Liver (tissue), 9 donors: ENCODE measurements around the gene TLR1. TPM values are rescaled to one million over a fixed set of nuclear protein-coding genes. Genes with fewer than 3 reads are reported as not detected.

Source experiments
- DNase-seq: peaks from one replicate; pipeline ENCODE4 v3.0.0-alpha.2; 2017; ENCODE audit warnings: low spot score
- H3K27ac ChIP-seq, 2 donors: one replicate each; pipeline ENCODE4 v1.7.0; 2013; ENCODE audit warnings: inconsistent platforms in 2 of 2, low read length in 2 of 2, control low read depth in 1 of 2, low read depth in 1 of 2, mild to moderate bottlenecking in 1 of 2
- H3K27me3 ChIP-seq, 4 donors: one replicate each; pipeline versions ENCODE4 v1.6.1 to v1.7.0; 2013; ENCODE audit warnings: low read length in 3 of 4, inconsistent platforms in 1 of 4, mild to moderate bottlenecking in 1 of 4, moderate library complexity in 1 of 4; ENCODE audit not compliant: control insufficient read depth in 4 of 4, insufficient read depth in 4 of 4
- H3K36me3 ChIP-seq, 4 donors: one replicate each; pipeline versions ENCODE4 v1.6.1 to v1.7.0; 2013; ENCODE audit warnings: low read length in 3 of 4, mild to moderate bottlenecking in 3 of 4, low read depth in 1 of 4, moderate library complexity in 1 of 4; ENCODE audit not compliant: control insufficient read depth in 4 of 4, insufficient read depth in 3 of 4
- H3K4me1 ChIP-seq, 4 donors: one replicate each; pipeline versions ENCODE4 v1.6.1 to v1.7.0; 2013; ENCODE audit warnings: low read length in 3 of 4, mild to moderate bottlenecking in 3 of 4, moderate library complexity in 1 of 4; ENCODE audit not compliant: control insufficient read depth in 4 of 4, insufficient read depth in 4 of 4
- H3K4me3 ChIP-seq, 3 donors: one replicate each; pipeline versions ENCODE4 v1.6.1 to v1.7.0; 2013; ENCODE audit warnings: low read length in 3 of 3, control low read depth in 1 of 3, low read depth in 1 of 3, mild to moderate bottlenecking in 1 of 3
- H3K9ac ChIP-seq, 2 donors: one replicate each; pipeline ENCODE4 v1.7.0; 2013; ENCODE audit warnings: low read length in 2 of 2, mild to moderate bottlenecking in 2 of 2, moderate library complexity in 2 of 2, control low read depth in 1 of 2, low read depth in 1 of 2
- H3K9me3 ChIP-seq, 4 donors: one replicate each; pipeline versions ENCODE4 v1.6.1 to v1.7.0; 2013; ENCODE audit warnings: low read length in 3 of 4; ENCODE audit not compliant: control insufficient read depth in 4 of 4
- ATF3 ChIP-seq: IDR thresholded peaks from 2 replicates; pipeline ENCODE4 v1.6.1; 2016; ENCODE audit warnings: antibody characterized with exemption
- CTCF ChIP-seq: fragments of 150-350 bp; IDR thresholded peaks from 2 replicates; pipeline ENCODE4 v1.5.1; 2017; ENCODE audit warnings: improper control_type of control experiment, low read depth, low read length; ENCODE audit not compliant: missing input control
- FOXA1 ChIP-seq: IDR thresholded peaks from 2 replicates; pipeline ENCODE4 v1.6.1; 2016; ENCODE audit warnings: antibody characterized with exemption
- FOXA2 ChIP-seq: IDR thresholded peaks from 2 replicates; pipeline ENCODE4 v1.6.1; 2016; ENCODE audit warnings: antibody characterized with exemption
- GABPA ChIP-seq, 2 donors: IDR thresholded peaks in 1 of 2; conservative IDR thresholded peaks in 1 of 2; 2 replicates each; pipeline ENCODE4 v1.6.1; 2016; ENCODE audit warnings: antibody characterized with exemption in 2 of 2, mild to moderate bottlenecking in 1 of 2, moderate library complexity in 1 of 2
- HNF4A ChIP-seq, 2 donors: conservative IDR thresholded peaks; 2 replicates each; pipeline ENCODE4 v1.6.1; 2016; ENCODE audit warnings: antibody characterized with exemption in 2 of 2, mild to moderate bottlenecking in 2 of 2
- HNF4G ChIP-seq: IDR thresholded peaks from 2 replicates; pipeline ENCODE4 v1.6.1; 2016; ENCODE audit warnings: antibody characterized with exemption
- JUND ChIP-seq, 2 donors: IDR thresholded peaks; 2 replicates each; pipeline ENCODE4 v1.6.1; 2016; ENCODE audit warnings: antibody characterized with exemption in 2 of 2
- MAX ChIP-seq: IDR thresholded peaks from 2 replicates; pipeline ENCODE4 v1.6.1; 2016; ENCODE audit warnings: antibody characterized with exemption
- NR2F2 ChIP-seq: IDR thresholded peaks from 2 replicates; pipeline ENCODE4 v1.6.1; 2016; ENCODE audit warnings: antibody characterized with exemption
- RAD21 ChIP-seq, 2 donors: IDR thresholded peaks; 2 replicates each; pipeline ENCODE4 v1.6.1; 2016; ENCODE audit warnings: antibody characterized with exemption in 2 of 2, mild to moderate bottlenecking in 2 of 2
- REST ChIP-seq: IDR thresholded peaks from 2 replicates; pipeline ENCODE4 v1.6.1; 2016; ENCODE audit warnings: antibody characterized with exemption, mild to moderate bottlenecking
- RXRA ChIP-seq, 2 donors: IDR thresholded peaks; 2 replicates each; pipeline ENCODE4 v1.6.1; 2017 to 2018; ENCODE audit warnings: antibody characterized with exemption in 2 of 2, mild to moderate bottlenecking in 1 of 2
- SP1 ChIP-seq: IDR thresholded peaks from 2 replicates; pipeline ENCODE4 v1.6.1; 2018; ENCODE audit warnings: antibody characterized with exemption, mild to moderate bottlenecking
- TAF1 ChIP-seq: conservative IDR thresholded peaks from 2 replicates; pipeline ENCODE4 v1.6.1; 2016; ENCODE audit warnings: antibody characterized with exemption, mild to moderate bottlenecking
- YY1 ChIP-seq: IDR thresholded peaks from 2 replicates; pipeline ENCODE4 v1.6.1; 2016; ENCODE audit warnings: antibody characterized with exemption, mild to moderate bottlenecking
- ZBTB33 ChIP-seq: IDR thresholded peaks from 2 replicates; pipeline ENCODE4 v1.6.1; 2016; ENCODE audit warnings: antibody characterized with exemption
- WGBS: extraction: QIAGEN DNeasy Blood & Tissue Kit; methylation state at CpG from one replicate; pipeline ENCODE4 v1.1.7; 2013; 5-methylcytosine and 5-hydroxymethylcytosine counted together
- polyA plus RNA-seq, 2 donors: library from polyadenylated mRNA; stranded (reverse) in 1 of 2; unstranded in 1 of 2; fragments of 200-250 nt in 1 of 2; fragments of >200 nt in 1 of 2; fragmentation: Nextera tagmentation in 1 of 2; extraction: Ambion mirVana in 1 of 2; gene quantifications; one replicate each; pipeline versions ENCODE4 v1.2.1 to v1.2.3, GENCODE V29; 2013 to 2015
- total RNA-seq, 2 donors: library from RNA; depleted of rRNA; stranded (reverse); fragments of >200 nt; gene quantifications; one replicate each; pipeline ENCODE4 v1.2.3, GENCODE V29; 2014
- donor health status: healthy.
- donor health status: healthy.
- donor health status: healthy.
- donor health status: healthy.
- donor health status: healthy.

Gene TLR1
- total and polyA plus RNA-seq, 4 donors: 2.7 to 10.0 (median 6.4) TPM

GRCh38 chr4:38759790-38760122 lies 44.8 kb downstream of the TLR1 start:
- no peaks in the 10 kb centered on the region for H3K9me3 ChIP-seq
- WGBS: 88% methylated on average over 1 of the region's 1 CpG
- no peaks in the 10 kb centered on the region for H3K27me3 ChIP-seq
- no peak for DNase-seq
- H3K4me1 ChIP-seq: peaks cover 0 to 3% (median 1%) of the 10 kb centered on the region in 4 donors
- H3K27ac ChIP-seq: no peak overlapping the region
- H3K36me3 ChIP-seq: no peaks in the 10 kb centered on the region
- TF ChIP-seq JUND (IDR thresholded peaks at IDR 0.05) (no peak), HNF4G (no peak), REST (no peak), RXRA (IDR thresholded peaks at IDR 0.05) (no peak), FOXA2 (no peak), ATF3 (no peak), SP1 (no peak), MAX (no peak), NR2F2 (no peak), GABPA (IDR thresholded peaks at IDR 0.05 in 1 of 2, conservative IDR thresholded peaks at IDR 0.05 in 1 of 2) (no peak), RAD21 (IDR thresholded peaks at IDR 0.05) (no peak), CTCF (no peak), ZBTB33 (no peak), HNF4A (conservative IDR thresholded peaks at IDR 0.05) (no peak), FOXA1 (no peak), TAF1 (no peak), YY1 (no peak)
- no peak overlapping the region for H3K4me3 ChIP-seq
- no peak overlapping the region for H3K9ac ChIP-seq
